GM23338 (cell line): ENCODE measurements around the gene RHBDL3. TPM values are rescaled to one million over a fixed set of nuclear protein-coding genes. Genes with fewer than 3 reads are reported as not detected.
A peak's percentile ranks its signal among the peaks of the same experiment; 100 is the strongest.

Source experiments
- polyA plus RNA-seq: library from polyadenylated mRNA; unstranded; fragments of >200 nt; fragmentation: Nextera tagmentation; extraction: Ambion mirVana; gene quantifications from 2 replicates; pipeline ENCODE4 v1.2.1, GENCODE V29; 2016
- total RNA-seq: library from RNA; depleted of rRNA; stranded (reverse); fragments of >200 nt; shearing (Covaris generic); gene quantifications from 2 replicates; pipeline ENCODE4 v1.2.3, GENCODE V29; 2014
- TF ChIP-seq, protein P1 (sequence below): IDR thresholded peaks from one replicate; pipeline ENCODE4 v1.6.1; 2018; ENCODE audit warnings: antibody characterized with exemption; ENCODE audit not compliant: unreplicated experiment
- TF ChIP-seq, protein P2 (sequence below): fragments of 250-450 bp; sonication (Bioruptor Pico); IDR thresholded peaks from 2 replicates; pipeline ENCODE4 v1.5.0; 2020; ENCODE audit warnings: mild to moderate bottlenecking, moderate library complexity

Gene RHBDL3
- total and polyA plus RNA-seq, 2 experiments from 2014 or later: 2.3 to 8.1 TPM

GRCh38 chr17:32349854-32350665, 84.4 kb downstream of the RHBDL3 start, which contains the start of gene ZNF207 (continued):
- TF ChIP-seq, protein P1, sequence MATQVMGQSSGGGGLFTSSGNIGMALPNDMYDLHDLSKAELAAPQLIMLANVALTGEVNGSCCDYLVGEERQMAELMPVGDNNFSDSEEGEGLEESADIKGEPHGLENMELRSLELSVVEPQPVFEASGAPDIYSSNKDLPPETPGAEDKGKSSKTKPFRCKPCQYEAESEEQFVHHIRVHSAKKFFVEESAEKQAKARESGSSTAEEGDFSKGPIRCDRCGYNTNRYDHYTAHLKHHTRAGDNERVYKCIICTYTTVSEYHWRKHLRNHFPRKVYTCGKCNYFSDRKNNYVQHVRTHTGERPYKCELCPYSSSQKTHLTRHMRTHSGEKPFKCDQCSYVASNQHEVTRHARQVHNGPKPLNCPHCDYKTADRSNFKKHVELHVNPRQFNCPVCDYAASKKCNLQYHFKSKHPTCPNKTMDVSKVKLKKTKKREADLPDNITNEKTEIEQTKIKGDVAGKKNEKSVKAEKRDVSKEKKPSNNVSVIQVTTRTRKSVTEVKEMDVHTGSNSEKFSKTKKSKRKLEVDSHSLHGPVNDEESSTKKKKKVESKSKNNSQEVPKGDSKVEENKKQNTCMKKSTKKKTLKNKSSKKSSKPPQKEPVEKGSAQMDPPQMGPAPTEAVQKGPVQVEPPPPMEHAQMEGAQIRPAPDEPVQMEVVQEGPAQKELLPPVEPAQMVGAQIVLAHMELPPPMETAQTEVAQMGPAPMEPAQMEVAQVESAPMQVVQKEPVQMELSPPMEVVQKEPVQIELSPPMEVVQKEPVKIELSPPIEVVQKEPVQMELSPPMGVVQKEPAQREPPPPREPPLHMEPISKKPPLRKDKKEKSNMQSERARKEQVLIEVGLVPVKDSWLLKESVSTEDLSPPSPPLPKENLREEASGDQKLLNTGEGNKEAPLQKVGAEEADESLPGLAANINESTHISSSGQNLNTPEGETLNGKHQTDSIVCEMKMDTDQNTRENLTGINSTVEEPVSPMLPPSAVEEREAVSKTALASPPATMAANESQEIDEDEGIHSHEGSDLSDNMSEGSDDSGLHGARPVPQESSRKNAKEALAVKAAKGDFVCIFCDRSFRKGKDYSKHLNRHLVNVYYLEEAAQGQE: peak; percentile 2
- TF ChIP-seq, protein P2, sequence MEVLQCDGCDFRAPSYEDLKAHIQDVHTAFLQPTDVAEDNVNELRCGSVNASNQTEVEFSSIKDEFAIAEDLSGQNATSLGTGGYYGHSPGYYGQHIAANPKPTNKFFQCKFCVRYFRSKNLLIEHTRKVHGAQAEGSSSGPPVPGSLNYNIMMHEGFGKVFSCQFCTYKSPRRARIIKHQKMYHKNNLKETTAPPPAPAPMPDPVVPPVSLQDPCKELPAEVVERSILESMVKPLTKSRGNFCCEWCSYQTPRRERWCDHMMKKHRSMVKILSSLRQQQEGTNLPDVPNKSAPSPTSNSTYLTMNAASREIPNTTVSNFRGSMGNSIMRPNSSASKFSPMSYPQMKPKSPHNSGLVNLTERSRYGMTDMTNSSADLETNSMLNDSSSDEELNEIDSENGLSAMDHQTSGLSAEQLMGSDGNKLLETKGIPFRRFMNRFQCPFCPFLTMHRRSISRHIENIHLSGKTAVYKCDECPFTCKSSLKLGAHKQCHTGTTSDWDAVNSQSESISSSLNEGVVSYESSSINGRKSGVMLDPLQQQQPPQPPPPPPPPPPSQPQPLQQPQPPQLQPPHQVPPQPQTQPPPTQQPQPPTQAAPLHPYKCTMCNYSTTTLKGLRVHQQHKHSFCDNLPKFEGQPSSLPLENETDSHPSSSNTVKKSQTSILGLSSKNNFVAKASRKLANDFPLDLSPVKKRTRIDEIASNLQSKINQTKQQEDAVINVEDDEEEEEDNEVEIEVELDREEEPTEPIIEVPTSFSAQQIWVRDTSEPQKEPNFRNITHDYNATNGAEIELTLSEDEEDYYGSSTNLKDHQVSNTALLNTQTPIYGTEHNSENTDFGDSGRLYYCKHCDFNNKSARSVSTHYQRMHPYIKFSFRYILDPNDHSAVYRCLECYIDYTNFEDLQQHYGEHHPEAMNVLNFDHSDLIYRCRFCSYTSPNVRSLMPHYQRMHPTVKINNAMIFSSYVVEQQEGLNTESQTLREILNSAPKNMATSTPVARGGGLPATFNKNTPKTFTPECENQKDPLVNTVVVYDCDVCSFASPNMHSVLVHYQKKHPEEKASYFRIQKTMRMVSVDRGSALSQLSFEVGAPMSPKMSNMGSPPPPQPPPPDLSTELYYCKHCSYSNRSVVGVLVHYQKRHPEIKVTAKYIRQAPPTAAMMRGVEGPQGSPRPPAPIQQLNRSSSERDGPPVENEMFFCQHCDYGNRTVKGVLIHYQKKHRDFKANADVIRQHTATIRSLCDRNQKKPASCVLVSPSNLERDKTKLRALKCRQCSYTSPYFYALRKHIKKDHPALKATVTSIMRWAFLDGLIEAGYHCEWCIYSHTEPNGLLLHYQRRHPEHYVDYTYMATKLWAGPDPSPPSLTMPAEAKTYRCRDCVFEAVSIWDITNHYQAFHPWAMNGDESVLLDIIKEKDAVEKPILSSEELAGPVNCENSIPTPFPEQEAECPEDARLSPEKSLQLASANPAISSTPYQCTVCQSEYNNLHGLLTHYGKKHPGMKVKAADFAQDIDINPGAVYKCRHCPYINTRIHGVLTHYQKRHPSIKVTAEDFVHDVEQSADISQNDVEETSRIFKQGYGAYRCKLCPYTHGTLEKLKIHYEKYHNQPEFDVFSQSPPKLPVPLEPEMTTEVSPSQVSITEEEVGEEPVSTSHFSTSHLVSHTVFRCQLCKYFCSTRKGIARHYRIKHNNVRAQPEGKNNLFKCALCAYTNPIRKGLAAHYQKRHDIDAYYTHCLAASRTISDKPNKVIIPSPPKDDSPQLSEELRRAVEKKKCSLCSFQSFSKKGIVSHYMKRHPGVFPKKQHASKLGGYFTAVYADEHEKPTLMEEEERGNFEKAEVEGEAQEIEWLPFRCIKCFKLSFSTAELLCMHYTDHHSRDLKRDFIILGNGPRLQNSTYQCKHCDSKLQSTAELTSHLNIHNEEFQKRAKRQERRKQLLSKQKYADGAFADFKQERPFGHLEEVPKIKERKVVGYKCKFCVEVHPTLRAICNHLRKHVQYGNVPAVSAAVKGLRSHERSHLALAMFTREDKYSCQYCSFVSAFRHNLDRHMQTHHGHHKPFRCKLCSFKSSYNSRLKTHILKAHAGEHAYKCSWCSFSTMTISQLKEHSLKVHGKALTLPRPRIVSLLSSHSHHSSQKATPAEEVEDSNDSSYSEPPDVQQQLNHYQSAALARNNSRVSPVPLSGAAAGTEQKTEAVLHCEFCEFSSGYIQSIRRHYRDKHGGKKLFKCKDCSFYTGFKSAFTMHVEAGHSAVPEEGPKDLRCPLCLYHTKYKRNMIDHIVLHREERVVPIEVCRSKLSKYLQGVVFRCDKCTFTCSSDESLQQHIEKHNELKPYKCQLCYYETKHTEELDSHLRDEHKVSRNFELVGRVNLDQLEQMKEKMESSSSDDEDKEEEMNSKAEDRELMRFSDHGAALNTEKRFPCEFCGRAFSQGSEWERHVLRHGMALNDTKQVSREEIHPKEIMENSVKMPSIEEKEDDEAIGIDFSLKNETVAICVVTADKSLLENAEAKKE (CRISPR knock-in tag): no peak
